B cell (primary cell): ENCODE results near the gene BEGAIN.

ENCODE experiments used
- CTCF ChIP-seq: fragments of 200-600 bp; IDR thresholded peaks from one replicate; pipeline ENCODE4 v1.8.0; 2022; ENCODE audit warnings: antibody characterized with exemption, mild to moderate bottlenecking
- EZH2 ChIP-seq: IDR thresholded peaks from 2 replicates; pipeline ENCODE4 v1.6.1; 2012; ENCODE audit warnings: borderline replicate concordance, low read depth, mild to moderate bottlenecking, moderate library complexity, low read length; ENCODE audit not compliant: insufficient read depth, poor library complexity, severe bottlenecking

GRCh38 chr14:100609941-100610391 lies 22.7 kb upstream of the BEGAIN start:
- TF ChIP-seq CTCF (no peak), EZH2 (no peak)
